ENCODE measurements around the gene NAALADL2.

The NAALADL2 gene

DNA sequence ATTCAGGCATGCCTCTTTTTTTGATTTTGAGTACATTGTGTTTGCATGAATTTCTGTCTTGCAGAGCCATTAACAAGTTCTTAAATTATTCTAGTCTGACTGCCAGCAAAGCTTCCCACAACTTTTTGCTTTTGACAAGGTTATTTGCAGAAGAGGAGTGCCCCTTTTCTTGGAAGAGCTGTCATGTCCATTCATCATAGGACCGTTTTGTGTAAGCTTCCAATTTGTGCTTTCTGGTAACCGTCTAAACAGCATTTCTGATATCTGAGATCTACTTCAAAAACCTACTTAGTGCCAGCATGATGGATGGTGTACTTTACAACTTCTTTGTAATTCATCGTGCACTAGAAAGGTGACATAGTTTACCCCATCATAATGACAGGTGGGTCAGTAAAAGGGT is 379.7 kb downstream of the NAALADL2 start:
- TF ChIP-seq, protein P1, sequence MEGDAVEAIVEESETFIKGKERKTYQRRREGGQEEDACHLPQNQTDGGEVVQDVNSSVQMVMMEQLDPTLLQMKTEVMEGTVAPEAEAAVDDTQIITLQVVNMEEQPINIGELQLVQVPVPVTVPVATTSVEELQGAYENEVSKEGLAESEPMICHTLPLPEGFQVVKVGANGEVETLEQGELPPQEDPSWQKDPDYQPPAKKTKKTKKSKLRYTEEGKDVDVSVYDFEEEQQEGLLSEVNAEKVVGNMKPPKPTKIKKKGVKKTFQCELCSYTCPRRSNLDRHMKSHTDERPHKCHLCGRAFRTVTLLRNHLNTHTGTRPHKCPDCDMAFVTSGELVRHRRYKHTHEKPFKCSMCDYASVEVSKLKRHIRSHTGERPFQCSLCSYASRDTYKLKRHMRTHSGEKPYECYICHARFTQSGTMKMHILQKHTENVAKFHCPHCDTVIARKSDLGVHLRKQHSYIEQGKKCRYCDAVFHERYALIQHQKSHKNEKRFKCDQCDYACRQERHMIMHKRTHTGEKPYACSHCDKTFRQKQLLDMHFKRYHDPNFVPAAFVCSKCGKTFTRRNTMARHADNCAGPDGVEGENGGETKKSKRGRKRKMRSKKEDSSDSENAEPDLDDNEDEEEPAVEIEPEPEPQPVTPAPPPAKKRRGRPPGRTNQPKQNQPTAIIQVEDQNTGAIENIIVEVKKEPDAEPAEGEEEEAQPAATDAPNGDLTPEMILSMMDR (IDR thresholded peaks at IDR 0.05; ENCODE audit: low read depth, low read length): no peak
- no peak for DNase-seq (ENCODE audit: extremely low read depth, low read depth)

DNA sequence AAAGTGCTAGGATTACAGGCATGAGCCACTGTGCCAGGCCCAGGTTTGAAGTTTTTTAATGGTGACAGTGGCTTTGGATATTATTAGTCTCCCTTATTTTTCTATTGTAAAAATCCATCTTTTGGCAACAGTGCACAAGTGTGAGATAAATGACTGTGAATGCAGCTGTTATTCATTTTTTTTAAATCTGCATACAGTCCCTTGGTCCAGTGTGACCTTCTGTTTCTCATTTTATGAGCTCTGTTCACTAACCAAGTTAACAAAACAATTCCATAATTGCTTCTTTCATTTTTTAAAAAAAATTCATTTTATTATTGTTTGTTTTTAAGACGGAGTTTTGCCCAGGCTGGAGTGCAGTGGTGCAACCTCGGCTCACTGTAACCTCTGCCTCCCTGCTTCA is 381.8 kb downstream of the NAALADL2 start:
- no peak for DNase-seq (ENCODE audit: extremely low read depth, low read depth)

DNA sequence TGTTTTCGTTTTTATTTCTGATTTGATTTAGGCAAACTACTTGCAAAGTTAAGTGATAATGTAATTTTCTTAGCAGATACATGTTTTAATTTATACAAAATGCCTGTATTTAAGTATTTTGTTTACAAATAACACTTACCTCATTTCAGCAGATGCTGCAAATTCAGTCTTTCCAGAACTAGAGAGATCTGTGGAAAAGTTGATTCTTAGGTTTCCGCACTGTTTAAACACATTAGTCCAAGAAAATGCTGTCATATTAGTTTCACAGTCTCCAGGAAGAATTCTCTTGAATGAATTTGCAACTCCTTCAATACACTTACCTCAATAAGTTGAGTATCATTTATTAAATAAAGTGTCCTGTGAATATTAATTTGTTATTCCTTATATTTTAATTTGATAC is 383.1 kb downstream of the NAALADL2 start:
- DNase-seq (ENCODE audit: extremely low read depth, low read depth): no peak
- TF ChIP-seq, protein P1 (IDR thresholded peaks at IDR 0.05; ENCODE audit: low read depth, low read length): no peak

More for the DNA sequence above, 381.8 kb downstream of the NAALADL2 start:
- TF ChIP-seq, protein P1 (IDR thresholded peaks at IDR 0.05; ENCODE audit: low read depth, low read length): no peak

DNA sequence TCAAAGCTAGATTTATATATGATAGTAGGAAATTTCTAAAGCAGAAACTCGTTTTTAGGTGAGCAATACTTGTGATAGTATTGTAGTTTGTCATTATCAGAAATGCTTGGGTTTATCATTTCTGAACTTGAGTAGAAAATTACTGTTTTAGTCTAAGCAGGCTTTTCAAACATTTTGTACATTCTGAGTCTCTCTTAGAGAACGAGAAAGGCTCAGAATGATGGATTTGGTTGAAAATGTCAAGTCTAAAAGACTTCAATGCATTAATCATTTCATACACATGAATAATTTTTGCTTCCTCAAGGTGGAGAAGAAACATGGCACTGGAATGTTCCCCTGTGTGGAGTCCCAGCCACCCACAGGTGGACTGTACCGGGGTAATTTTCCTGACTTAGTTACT is 387.1 kb downstream of the NAALADL2 start:
- TF ChIP-seq, protein P1 (IDR thresholded peaks at IDR 0.05; ENCODE audit: low read depth, low read length): no peak
- no peak for DNase-seq (ENCODE audit: extremely low read depth, low read depth)

DNA sequence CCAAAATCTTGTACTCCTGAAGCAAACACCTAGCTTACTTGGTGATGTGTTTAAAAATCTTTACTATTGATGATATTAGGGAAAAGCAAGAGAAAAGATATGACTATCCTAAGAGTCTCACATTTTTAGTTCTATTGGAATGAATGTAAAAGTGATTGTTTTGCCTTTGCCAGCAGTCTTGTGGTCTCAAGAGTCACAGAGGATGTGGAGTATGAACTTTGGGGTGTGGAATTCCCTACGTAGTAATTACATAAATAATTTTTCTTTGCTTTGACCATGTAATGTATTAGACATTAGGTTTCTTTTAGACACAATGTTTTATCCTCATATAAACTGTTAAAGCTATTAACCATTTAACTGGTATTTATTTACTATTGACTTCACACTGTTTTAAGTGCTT is 387.6 kb downstream of the NAALADL2 start:
- DNase-seq (ENCODE audit: extremely low read depth, low read depth): no peak
- TF ChIP-seq, protein P1 (IDR thresholded peaks at IDR 0.05; ENCODE audit: low read depth, low read length): no peak

DNA sequence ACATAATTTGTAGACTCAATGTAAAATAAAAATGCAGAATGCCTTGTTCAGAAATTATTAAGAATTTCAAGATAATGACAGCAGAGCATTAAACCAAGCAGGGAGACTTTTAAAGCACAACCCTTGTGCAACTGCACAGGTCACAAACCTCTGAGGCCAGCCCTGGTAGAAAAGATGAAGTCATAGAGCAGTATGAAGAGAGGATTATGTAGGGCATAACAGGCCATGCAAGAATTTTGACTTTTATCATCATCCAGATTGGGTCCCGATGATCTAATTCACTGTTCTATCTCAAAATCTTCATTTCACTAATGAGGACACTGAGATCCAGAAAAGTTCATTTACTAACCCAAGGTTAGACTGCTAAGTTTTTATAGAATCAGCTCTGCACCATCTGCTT is 388.5 kb downstream of the NAALADL2 start:
- DNase-seq (ENCODE audit: extremely low read depth, low read depth): no peak
- TF ChIP-seq, protein P1 (IDR thresholded peaks at IDR 0.05; ENCODE audit: low read depth, low read length): no peak

DNA sequence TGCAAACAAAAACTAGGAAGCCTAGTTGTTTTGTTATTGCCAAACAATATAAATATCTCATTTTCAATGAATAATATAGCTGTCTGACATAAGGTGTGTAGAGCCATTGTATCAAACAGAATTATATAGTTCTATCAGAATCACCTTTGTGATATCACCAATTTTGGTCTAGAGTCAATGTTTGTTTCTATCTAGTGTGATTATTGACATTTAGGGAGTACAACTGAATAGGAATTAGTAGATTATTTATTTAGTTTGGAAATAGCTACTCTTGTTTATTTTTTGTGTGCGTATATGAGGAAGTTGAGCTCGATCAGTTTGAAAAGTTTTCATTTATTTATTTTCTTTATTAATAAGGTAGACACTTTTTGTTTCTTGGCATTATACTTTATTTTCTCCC is 389.7 kb downstream of the NAALADL2 start:
- TF ChIP-seq, protein P1 (IDR thresholded peaks at IDR 0.05; ENCODE audit: low read depth, low read length): no peak
- DNase-seq (ENCODE audit: extremely low read depth, low read depth): no peak
